IPS DF 19.7 (cell line): Measurements from ENCODE around the gene MCC.

Experiments
- DNase-seq: peaks from one replicate; pipeline ENCODE4 v3.0.0-alpha.2; 2013; ENCODE audit warnings: low read depth, low spot score

The MCC gene

DNA sequence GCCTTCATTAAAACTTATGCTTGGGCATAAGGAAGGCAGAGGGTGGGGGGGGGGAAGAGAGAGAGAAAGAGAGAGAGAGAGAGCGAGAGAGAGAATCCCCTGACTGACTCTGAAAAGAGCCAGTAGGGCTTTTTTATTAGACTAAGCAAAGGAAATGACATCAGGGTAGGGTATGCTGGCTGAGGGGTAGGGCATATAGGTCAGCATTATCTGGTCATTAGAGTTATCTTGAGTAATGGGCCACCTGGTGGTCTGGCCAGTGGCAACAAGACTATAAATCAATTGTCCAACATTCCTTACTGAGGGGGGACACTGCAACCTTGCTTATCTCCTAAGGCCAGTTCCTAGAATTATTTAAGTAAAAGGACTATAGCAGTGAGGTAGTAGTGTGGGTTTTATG lies 120.7 kb downstream of the MCC start:
- peak; percentile 3 for DNase-seq

GRCh38 chr5:113364466-113364865 lies 123.8 kb downstream of the MCC start:
- DNase-seq = no peak

DNA sequence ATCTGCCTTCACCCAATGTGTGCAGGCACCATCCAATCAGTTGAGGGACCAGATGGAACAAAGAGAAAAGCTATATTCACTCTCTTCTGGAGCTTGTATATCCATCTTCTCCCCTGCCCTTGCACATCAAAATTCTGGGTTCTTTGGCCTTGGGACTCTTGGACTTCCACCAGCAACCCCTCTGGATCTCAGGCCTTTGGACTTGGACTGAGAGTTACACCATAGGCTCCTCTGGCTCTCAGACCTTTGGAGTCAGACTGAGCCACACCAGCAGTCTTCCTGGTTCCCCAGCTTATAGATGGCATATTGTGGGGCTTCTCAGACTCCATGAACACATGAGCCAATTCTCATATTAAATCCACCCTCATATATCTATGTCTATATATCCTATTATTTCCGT lies 126.6 kb downstream of the MCC start:
- DNase-seq = no peak

DNA sequence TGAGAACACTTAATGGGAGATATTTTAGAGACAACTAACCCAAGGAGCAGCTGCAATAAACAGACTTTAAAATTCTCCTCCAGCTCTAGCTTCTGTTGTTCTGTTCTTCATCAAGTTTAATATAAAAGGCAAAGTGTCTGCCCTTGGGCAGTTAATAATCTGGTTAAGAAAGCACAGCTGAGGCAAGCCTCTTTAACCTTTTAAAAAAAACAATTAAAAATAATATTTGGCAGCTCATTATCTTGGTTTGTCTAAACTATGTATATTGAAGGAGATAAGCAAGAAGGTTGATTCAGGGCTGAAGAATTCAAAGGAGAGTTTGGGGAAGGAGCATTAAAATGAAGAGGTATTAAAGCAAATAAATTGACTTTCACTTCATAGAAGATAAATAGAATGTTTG lies 128.8 kb downstream of the MCC start:
- DNase-seq = no peak

DNA sequence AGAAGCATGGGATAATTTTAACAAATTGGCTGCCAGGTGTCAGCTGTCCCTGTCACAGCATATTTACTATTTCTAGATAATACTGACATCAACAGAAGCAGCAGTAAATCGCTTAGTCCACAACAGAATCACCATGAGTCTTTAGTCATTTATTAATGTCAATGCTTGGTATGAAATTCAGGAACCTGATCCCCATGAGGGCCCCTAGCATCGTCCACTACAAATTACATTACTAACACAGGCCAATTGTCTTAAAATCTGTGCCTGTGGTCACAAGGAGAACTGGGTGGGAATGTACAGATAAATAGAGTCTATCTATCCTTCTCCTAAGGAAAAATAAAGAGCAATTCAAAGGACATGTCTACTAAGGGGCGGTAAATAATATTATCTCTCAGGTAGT lies 129.6 kb downstream of the MCC start:
- no peak for DNase-seq

DNA sequence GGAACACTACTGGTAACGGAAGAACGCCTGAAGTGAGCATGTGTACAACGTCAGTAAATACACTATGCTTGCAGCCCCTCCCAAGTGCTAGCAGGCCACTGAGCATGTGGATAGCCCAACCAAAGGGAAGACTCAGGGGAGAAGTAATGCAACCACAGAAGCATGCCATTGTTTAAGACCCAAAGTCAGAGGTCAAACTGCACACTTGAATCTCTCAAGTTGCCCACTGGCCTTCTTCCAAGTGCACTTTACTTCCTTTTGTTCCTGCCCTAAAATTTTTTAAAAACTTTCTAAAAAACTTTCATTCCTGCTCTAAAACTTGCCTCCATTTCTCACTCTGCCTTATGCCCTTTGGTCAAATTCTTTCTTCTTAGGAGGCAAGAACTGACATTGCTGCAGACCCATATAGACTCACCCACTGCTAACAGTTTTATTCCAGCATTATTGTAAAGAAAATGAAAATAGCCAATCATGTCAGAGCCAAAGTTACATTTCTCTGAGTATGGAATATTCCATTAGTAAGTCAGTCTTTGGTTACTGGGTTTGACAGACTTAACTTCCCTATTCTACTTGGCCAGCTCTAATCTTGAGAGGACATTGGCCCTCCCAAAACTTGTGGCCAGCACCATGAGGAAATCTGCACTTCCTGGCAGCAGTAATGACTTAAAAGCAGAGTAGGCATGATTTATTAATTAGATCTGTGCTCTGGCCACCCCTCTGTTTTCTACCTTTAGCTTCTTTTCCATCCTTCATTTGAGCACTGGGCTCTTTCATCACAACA lies 130.4 kb downstream of the MCC start:
- DNase-seq = no peak

GRCh38 chr5:113356487-113356886 lies 131.8 kb downstream of the MCC start:
- DNase-seq = no peak

GRCh38 chr5:113354055-113354454 lies 134.2 kb downstream of the MCC start:
- no peak for DNase-seq

DNA sequence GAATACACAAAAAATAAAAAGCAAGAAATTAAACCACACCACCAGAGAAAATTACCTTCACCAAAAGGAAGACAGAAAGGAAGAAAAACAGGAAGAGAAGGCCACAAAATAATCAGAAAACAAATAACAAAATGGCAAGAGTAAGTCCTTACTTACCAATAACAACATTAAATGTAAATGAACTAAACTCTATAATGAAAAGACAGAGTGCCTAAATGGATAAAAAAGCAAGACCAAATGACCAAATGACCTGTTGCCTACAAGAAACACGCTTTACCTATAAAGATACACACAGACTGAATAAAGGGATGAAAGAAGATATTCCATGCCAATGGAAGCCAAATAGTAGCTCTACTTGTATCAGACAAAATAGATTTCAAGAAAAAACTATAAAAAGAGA lies 140.7 kb downstream of the MCC start:
- no peak for DNase-seq

DNA sequence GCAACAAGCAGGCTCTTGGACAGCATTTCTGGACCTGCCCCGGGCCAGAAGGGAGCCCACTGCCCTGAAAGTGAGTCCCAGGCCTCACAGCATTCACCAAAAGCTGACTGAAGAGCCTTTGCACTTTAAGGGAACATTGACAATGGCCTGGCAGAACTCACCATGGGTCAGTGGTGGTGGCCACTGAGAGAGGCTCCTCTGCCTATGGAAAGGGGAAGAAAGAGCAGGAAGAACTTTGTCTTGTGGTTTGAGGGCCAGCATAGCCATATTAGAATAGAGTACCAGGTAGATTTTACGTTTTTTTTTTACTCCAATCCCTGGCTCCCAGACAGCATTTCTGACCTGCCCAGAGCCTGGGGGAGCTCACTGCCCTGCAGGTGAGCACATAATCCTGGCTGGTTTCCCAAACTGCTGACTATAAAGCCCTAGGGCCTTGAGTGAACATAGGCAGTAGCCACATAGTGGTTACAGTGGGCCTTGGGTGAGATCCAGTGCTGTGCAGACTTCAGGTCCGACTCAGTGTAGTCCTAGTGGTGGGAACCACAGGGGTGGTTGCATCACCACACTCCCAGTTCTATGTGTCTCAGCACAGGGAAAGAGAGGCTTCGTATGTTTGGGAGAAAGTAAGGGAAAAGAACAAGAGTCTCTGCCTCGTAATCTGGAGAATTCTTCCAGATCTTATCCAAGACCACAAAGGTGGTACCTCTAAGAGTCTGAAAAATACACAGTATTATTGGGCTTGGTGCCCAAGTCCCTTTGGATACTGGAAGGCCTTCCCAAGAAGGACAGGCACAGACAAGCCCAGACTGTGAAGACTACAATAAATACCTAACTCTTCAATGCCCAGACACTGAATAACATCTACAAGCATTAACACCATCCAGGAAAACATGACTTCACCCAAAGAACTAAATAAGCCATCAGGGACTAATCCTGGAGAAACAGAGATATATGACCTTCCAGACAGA lies 143.0 kb downstream of the MCC start:
- DNase-seq = no peak

DNA sequence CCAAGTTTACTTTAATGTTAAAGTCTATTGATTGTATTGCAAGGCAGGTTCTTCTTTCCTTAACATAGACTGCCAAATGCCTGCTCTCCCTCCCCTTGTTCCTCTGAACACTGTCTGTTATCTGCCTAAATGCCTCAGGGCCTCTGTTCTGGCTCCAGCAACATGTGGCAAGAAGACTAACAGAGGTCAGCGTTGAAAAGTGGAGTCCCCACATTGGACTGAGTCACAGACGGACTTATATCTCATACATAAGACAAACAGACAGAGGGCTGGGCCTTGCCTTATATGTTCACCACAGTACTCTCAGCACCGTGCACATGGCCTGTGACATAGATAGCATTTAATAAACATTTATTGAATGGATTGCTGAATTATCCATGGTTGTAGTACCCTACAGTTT lies 144.9 kb downstream of the MCC start:
- DNase-seq = no peak

GRCh38 chr5:113340537-113340936 lies 147.7 kb downstream of the MCC start:
- DNase-seq = no peak

- no peak for DNase-seq
Measured at GRCh38 chr5:113338628-113339027, 149.6 kb downstream of the MCC start.

DNA sequence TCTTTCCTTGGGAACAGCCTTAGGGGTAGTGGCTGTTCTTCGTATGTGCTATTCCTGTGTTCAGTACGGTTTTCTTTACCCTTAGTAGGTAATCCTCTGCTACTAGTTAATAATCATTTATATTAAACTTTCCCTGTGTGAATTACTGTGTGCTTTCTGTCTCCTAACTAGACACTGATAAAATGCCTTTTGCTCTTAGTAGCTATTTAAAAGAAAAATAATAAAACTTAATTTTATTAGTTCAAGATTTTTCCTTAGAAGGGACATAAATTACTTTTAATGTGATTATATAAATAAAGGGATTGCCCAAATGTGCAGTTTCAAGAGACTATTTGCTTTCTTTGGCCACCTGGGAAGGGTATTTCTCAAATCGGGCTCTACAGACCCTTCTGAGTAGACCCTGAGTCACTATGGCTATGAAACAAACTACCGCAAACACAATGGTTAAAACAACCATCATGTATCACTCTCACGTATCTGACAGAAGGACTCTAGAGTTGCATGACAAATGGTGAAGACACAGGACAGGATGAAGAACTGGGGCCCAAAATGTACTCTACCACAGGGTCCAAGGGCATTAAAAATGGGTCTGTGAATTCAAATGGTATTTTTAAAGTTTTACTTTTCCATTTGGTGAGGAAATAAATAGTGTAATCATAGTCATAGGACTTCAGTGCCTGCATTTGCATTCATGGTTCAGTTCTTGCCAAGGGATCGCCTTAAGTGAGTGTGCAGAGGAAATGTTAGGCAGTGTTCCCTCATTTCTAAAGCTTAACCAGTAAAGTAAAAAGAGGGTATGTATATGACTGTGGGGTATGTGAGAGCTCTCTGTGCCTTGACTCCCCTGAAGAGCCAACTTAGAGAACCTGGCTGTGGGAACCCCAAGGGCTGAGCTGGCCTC lies 150.5 kb downstream of the MCC start:
- no peak for DNase-seq

DNA sequence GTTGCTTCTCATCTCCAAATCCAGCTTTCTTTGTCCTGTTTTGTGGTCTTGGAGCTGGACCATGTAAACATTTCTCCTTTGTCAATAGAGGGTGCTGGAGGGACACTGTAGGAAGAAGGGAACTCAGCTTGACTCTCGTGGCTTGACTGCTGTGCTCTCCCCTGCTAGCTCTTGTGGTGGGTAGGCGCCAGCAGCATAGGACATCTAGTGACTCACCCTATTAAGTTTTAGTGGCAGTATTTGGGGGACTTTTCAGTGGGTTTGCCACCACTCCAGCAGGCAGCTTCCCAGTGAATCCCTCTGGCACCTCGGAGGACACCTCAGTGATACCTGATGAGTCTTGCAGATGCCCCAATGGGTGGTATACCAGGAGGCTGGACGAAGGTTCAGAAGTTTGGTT lies 151.3 kb downstream of the MCC start:
- DNase-seq = peak; percentile 45

DNA sequence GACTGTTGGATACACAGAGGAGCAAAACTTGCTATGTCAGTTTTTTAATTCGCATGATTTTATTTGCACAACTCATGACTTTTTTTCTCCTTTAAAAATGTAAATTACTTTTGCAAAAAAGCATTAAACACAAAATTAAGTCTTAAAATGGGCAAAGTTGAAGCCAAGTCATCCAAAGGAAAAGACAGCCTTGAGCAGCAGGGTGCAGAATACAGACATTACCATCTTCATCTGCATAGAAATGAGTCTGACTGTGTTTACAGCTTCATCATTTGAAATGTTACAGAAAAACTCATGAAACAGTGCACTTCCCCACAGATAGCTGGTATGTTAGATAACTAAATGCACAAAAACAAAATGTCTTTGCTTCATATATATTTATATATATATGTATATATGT lies 154.8 kb downstream of the MCC start:
- no peak for DNase-seq

DNA sequence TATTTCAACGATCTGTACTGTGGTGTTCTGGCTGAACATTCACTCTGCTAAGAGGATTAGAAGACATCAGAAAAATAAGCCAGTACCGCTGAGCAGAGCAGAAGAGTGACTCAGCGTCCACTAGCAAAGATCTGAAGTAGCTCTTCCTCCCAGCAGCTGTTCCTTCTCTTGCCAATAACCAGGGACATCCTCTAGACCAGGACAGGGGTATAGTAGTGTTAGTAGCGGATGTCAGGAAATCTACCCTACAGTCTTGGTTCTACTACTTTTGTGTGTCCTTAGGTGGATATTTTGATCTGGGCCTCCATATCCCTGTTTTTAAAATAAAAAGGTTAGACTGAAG lies 157.1 kb downstream of the MCC start:
- no peak for DNase-seq

- no peak for DNase-seq
Measured at GRCh38 chr5:113330533-113331208, 157.6 kb downstream of the MCC start.

- no peak for DNase-seq
Measured at GRCh38 chr5:113329981-113330380, 158.3 kb downstream of the MCC start.

DNA sequence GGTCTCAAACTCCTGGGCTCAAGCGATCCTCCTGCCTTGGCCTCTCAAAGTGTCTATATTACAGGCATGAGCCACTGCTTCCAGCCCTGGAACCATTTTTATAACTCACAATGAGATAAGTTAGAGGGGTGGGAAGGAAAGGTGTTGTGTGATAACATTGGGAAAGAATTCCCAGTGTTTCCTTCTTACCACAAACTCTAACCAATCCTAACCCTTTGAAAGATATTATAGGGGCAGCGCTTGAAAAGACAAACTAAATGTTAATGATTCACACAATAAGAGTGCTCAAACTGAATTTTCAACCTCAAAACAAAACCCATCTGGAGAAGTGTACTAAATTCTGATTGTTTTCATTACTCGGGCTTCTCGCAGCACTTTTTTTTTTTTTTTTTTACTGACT lies 163.2 kb downstream of the MCC start:
- DNase-seq = no peak

- DNase-seq = no peak
Measured at GRCh38 chr5:113321276-113321675, 167.0 kb downstream of the MCC start.
